Ovary (tissue), 9 donors: ENCODE measurements around the gene GPR135. TPM values are rescaled to one million over a fixed set of nuclear protein-coding genes. Genes with fewer than 3 reads are reported as not detected.

ENCODE experiments used
- DNase-seq, 5 donors: peaks; one replicate each; pipeline ENCODE4 v3.0.0-alpha.2; 2019 to 2020
- H3K27ac ChIP-seq, 2 donors: fragments of 200-600 bp; one replicate each; pipeline versions ENCODE4 v1.5.1 to v1.8.0; 2019 to 2022
- H3K27me3 ChIP-seq: fragments of 200-600 bp; one replicate; pipeline ENCODE4 v1.8.0; 2022
- H3K36me3 ChIP-seq: fragments of 200-600 bp; sonication (generic); one replicate; pipeline ENCODE4 v1.5.1; 2019
- H3K4me1 ChIP-seq: one replicate; pipeline ENCODE4 v1.8.1; 2013; ENCODE audit warnings: mild to moderate bottlenecking, moderate library complexity; ENCODE audit not compliant: insufficient read depth
- H3K4me3 ChIP-seq: fragments of 200-600 bp; sonication (generic); one replicate; pipeline ENCODE4 v1.5.1; 2017
- H3K9me3 ChIP-seq, 2 donors: fragments of 200-600 bp in 1 of 2; sonication (generic) in 1 of 2; one replicate each; pipeline versions ENCODE4 v1.5.1 to v1.8.1; 2013 to 2019; ENCODE audit warnings: mild to moderate bottlenecking in 1 of 2, moderate library complexity in 1 of 2
- EP300 ChIP-seq: sonication (generic); formaldehyde crosslinking; IDR thresholded peaks from one replicate; pipeline ENCODE4 v1.6.1; 2017; ENCODE audit warnings: antibody characterized with exemption
- POLR2A ChIP-seq: fragments of 450-650 bp; IDR thresholded peaks from one replicate; pipeline ENCODE4 v1.6.1; 2017; ENCODE audit warnings: antibody characterized with exemption, mild to moderate bottlenecking, moderate library complexity
- WGBS, 3 donors: extraction: QIAGEN DNeasy Blood & Tissue Kit in 1 of 3; methylation state at CpG; one replicate each; pipeline versions ENCODE4 v1.1.5 to v1.1.7; 2013 to 2017; 5-methylcytosine and 5-hydroxymethylcytosine counted together
- intact Hi-C, 4 donors: fragments of 100-400 bp; cut with DNase I; formaldehyde crosslinking; loops; one replicate each; pipeline versions ENCODE4 v1.11.0 to v1.15.1; 2022 to 2023
- polyA plus RNA-seq, 2 donors: library from polyadenylated mRNA; stranded (reverse); fragments of 200-250 nt in 1 of 2; fragments of 350-450 nt in 1 of 2; fragmentation: Illumina TruSeq in 1 of 2; extraction: RNeasy Lipid Tissue Mini Kit (QIAGEN cat#74804) in 1 of 2; gene quantifications; one replicate each; pipeline ENCODE4 v1.2.3, GENCODE V29; 2013 to 2014
- total RNA-seq, 7 donors: library from RNA; depleted of rRNA in 2 of 7; stranded (reverse); fragments of >200 nt in 2 of 7; fragmentation: NEBNext Ultra II Directional in 3 of 7; extraction: Animal tissue kit (Norgen Biotek cat#: 25700) in 3 of 7; gene quantifications; one replicate each; pipeline versions ENCODE4 v1.1.0 to v1.2.4, GENCODE V29; 2016 to 2023
- TF ChIP-seq, protein P1 (sequence below), 3 donors: fragments of 450-650 bp in 2 of 3; fragments of 200-600 bp in 1 of 3; IDR thresholded peaks; one replicate each; pipeline versions ENCODE4 v1.5.1 to v1.8.0; 2016 to 2022; ENCODE audit warnings: antibody characterized with exemption in 3 of 3, mild to moderate bottlenecking in 1 of 3
- donor health status: DM: no; HTN: no; CAD: no; lungs with moderate emphysema.
- donor health status: DM: no; HTN: no; CAD: no.
- donor health status: Bipolar disorder and iron deficiency.
- donor health status: DM: yes; HTN: yes; CAD: no.
- donor health status: DM: no; HTN: no; CAD: no.
- donor health status: DM: yes; HTN: yes; CAD: no.

The GPR135 gene
- total and polyA plus RNA-seq, 9 donors = 1.7 to 10.9 (median 6.8) TPM

DNA sequence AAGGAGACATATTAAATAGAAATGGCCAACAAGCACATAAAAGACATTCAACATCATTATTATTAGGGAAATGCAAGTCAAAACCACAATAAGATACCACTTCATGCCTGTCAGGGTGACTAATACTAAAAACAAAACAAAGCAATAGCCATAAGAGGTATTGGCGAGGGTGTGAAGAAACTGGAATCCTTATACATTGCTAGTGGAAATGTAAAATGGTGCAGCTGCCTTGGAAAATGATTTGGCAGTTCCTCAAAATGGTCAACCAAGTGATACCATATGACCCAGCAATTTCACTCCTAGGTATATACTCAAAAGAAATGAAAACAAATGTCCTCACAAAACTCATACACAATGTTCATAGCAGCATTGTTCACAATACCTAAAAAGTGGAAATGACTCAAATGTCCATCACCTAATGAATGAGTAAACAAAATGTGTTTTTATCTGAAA, 27.0 kb downstream of the GPR135 start:
- DNase-seq = no peak
- Histone ChIP-seq H3K4me3 (no peak overlapping the region), H3K27me3 (no peaks in the 10 kb centered on the region), H3K4me1 (no peaks in the 10 kb centered on the region), H3K9me3 (no peaks in the 10 kb centered on the region), H3K36me3 (no peaks in the 10 kb centered on the region), H3K27ac (no peak overlapping the region)
- WGBS, 3 donors = 55 to 78% (median 67%) methylated on average over 1 of the region's 1 CpG
- TF ChIP-seq POLR2A = no peak
- TF ChIP-seq EP300 = no peak
- TF ChIP-seq, protein P1, sequence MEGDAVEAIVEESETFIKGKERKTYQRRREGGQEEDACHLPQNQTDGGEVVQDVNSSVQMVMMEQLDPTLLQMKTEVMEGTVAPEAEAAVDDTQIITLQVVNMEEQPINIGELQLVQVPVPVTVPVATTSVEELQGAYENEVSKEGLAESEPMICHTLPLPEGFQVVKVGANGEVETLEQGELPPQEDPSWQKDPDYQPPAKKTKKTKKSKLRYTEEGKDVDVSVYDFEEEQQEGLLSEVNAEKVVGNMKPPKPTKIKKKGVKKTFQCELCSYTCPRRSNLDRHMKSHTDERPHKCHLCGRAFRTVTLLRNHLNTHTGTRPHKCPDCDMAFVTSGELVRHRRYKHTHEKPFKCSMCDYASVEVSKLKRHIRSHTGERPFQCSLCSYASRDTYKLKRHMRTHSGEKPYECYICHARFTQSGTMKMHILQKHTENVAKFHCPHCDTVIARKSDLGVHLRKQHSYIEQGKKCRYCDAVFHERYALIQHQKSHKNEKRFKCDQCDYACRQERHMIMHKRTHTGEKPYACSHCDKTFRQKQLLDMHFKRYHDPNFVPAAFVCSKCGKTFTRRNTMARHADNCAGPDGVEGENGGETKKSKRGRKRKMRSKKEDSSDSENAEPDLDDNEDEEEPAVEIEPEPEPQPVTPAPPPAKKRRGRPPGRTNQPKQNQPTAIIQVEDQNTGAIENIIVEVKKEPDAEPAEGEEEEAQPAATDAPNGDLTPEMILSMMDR (IDR thresholded peaks at IDR 0.05) = no peak
- intact Hi-C loops = no loop called here

DNA sequence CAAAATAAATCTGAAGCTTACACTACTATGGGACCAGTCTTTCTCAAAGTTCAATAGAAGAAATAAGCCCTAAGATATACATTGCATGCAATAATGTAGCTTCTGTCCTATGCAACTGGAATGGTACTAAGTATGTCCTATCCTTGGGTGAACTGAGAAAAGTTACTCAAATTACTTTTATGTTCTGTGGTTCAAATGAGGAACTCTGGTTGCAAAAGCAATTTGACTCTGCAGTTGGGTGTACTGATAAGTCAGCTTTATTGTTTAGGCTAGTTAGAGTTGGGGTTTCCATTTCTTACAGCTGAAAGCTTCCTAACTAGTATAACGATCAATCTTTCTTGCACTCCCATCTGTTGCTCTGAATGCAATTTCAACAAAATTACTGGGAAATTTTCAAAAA, 29.2 kb downstream of the GPR135 start:
- no peak for DNase-seq
- H3K4me3 ChIP-seq = no peak overlapping the region
- TF ChIP-seq, protein P1 (IDR thresholded peaks at IDR 0.05) = no peak
- TF ChIP-seq POLR2A (no peak), EP300 (no peak)
- 76 to 93% (median 82%) methylated on average over 1 of the region's 1 CpG for WGBS, 3 donors
- no peaks in the 10 kb centered on the region for H3K27me3 ChIP-seq
- intact Hi-C loops = no loop called here
- no peaks in the 10 kb centered on the region for H3K4me1 ChIP-seq
- no peaks in the 10 kb centered on the region for H3K36me3 ChIP-seq
- H3K27ac ChIP-seq = no peak overlapping the region
- H3K9me3 ChIP-seq = no peaks in the 10 kb centered on the region

DNA sequence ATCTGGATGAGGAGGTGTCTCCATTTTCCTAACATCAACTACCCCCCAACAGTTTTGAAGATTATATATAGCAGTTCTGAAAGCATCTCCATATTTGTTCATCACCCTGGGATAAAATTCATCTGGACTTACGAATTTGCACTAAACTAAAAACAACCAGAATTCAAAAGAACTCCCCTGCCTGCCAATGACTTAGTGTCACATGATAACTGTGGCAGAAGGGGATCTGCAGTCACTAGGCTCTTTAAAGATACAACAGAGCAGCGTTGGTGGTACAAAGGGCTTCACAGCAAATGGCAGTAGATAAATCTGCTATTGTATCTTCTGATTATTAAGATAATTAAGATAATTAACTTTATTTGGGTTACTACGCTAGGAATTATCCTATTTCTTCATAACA, 30.1 kb downstream of the GPR135 start:
- no peaks in the 10 kb centered on the region for H3K36me3 ChIP-seq
- H3K27ac ChIP-seq = no peak overlapping the region
- H3K27me3 ChIP-seq = no peaks in the 10 kb centered on the region
- no peaks in the 10 kb centered on the region for H3K9me3 ChIP-seq
- H3K4me1 ChIP-seq = no peaks in the 10 kb centered on the region
- WGBS, 3 donors = 82 to 88% (median 84%) methylated on average over 3 of the region's 3 CpGs
- DNase-seq = no peak
- H3K4me3 ChIP-seq = no peak overlapping the region
- TF ChIP-seq, protein P1 (IDR thresholded peaks at IDR 0.05) = no peak
- TF ChIP-seq EP300 = no peak
- no peak for TF ChIP-seq POLR2A
- intact Hi-C loops = no loop called here

DNA sequence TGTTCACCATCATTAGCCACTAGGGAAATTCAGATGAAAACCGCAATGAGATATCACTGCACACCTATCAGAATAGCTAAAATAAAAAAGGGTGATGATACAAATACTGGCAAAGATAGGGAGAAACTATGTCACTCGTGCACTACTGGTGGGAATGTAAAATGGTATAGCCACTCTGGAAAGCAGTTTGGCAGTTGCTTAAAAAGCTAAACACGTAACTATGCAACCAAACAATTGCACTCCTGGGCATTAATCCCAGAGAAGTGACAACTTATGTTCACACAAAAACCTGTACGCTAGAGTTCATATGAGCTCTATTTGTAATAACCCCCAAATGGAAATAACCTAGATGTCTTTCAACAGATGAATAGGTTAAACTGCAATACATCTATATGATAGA, 35.4 kb downstream of the GPR135 start:
- TF ChIP-seq POLR2A (no peak), EP300 (no peak)
- TF ChIP-seq, protein P1 (IDR thresholded peaks at IDR 0.05) = no peak
- no peak for DNase-seq
- Histone ChIP-seq H3K27me3 (no peaks in the 10 kb centered on the region), H3K36me3 (no peaks in the 10 kb centered on the region), H3K9me3 (no peaks in the 10 kb centered on the region), H3K4me3 (no peak overlapping the region), H3K27ac (no peak overlapping the region), H3K4me1 (peaks cover 10% of the 10 kb centered on the region)
- intact Hi-C loops = loop anchor here in 2 of 4 donors (2.0 to 10.0 kb wide), 2 partner anchors 79 to 105 kb away; no protein-coding TSS in a partner anchor
- 91 to 96% (median 93%) methylated on average over 4 of the region's 4 CpGs for WGBS, 3 donors
